Body of pancreas (tissue), 4 donors: ENCODE measurements around the gene MAL.

Experiments
- CTCF ChIP-seq, 7 experiments: fragments of 450-650 bp in 4 of 7; fragments of 200-600 bp in 3 of 7; sonication (generic) in 3 of 7; IDR thresholded peaks; one replicate each; pipeline ENCODE4 v1.5.1; 2016 to 2019; ENCODE audit warnings: antibody characterized with exemption in 7 of 7
- POLR2A ChIP-seq, 3 donors: fragments of 450-650 bp; IDR thresholded peaks; one replicate each; pipeline ENCODE4 v1.6.1; 2016; ENCODE audit warnings: antibody characterized with exemption in 3 of 3, mild to moderate bottlenecking in 2 of 3

DNA sequence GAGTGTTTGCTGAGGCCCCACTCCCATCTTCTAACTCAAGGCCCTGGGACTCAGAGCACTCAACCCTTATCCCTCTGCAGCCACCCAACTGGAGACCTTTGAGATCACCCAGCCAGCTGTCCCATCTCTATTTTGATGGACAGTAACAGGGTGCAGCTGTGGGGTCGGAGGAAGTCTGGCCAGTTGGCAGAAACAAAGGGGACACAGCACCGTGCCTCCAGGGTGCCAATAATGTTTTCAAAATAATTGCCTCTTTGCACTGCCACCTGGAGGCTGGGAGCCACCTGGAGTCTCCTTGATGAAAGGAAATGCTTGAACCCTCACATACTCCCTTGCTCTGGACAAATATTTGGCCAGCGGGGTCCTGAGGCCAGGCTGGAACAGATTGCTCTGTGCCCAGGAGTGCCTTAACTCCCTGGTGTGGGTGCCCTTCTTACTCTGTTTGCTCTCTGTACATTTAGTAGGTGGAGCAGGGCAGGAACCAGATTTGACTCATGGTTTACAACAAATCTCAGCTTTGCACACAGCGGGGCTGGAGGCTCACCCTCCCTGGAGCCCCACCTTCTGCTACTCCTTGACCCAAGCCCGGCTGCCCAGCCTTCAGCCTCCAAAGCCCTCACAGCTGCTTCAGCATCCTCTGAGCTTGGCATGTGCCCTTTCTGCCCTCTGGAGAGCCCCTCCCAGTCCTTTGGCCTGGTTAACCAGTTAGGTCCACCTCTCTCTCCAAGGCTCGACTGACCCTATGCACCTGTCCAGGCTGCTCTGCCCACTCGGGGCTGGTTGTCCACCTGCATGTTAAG is 17.2 kb downstream of the MAL start:
- TF ChIP-seq CTCF (IDR thresholded peaks at IDR 0.05) (no peak), POLR2A (IDR thresholded peaks at IDR 0.05) (no peak)
